Fibroblast of mammary gland (primary cell): ENCODE results near the gene CHST12.
"Not testable (repeated sequence)": the region's sequence is repeated elsewhere in the genome, so short reads cannot be mapped to it uniquely, and the experiment has no call there.

Experiments used
- DNase-seq: peaks from one replicate; pipeline ENCODE4 v3.0.0-alpha.2; 2010; ENCODE audit warnings: low read depth
- H3K4me3 ChIP-seq: 2 replicates; pipeline ENCODE4 v1.5.1; 2011; ENCODE audit warnings: low read depth, mild to moderate bottlenecking, low read length, moderate library complexity; ENCODE audit not compliant: control insufficient read depth
- CTCF ChIP-seq: conservative IDR thresholded peaks from 2 replicates; pipeline ENCODE4 v1.5.1; 2011; ENCODE audit warnings: low read depth, low read length, inconsistent platforms; ENCODE audit not compliant: control insufficient read depth, insufficient read depth

CHST12 gene

GRCh38 chr7:2411815-2412586 is 8.6 kb downstream of the CHST12 start:
- H3K4me3 ChIP-seq = no peak overlapping the region
- no peak for DNase-seq
- no peak for TF ChIP-seq CTCF

- no peak for DNase-seq
- no peak overlapping the region for H3K4me3 ChIP-seq
- TF ChIP-seq CTCF = no peak
Measured at GRCh38 chr7:2412587-2413201, 9.3 kb downstream of the CHST12 start.

GRCh38 chr7:2416063-2416462 is 12.7 kb downstream of the CHST12 start:
- H3K4me3 ChIP-seq = no peak overlapping the region
- no peak for TF ChIP-seq CTCF
- DNase-seq = no peak

- no peak overlapping the region for H3K4me3 ChIP-seq
- no peak for TF ChIP-seq CTCF
- DNase-seq = no peak
Measured at GRCh38 chr7:2416650-2417049, 13.2 kb downstream of the CHST12 start.

- not testable (repeated sequence) for DNase-seq, H3K4me3 ChIP-seq
Measured at GRCh38 chr7:2417178-2417577, 13.8 kb downstream of the CHST12 start.

GRCh38 chr7:2417981-2418481 is 14.6 kb downstream of the CHST12 start:
- H3K4me3 ChIP-seq = no peak overlapping the region
- peak; percentile 59 for DNase-seq
- TF ChIP-seq CTCF = no peak

GRCh38 chr7:2420216-2420933 is 17.0 kb downstream of the CHST12 start:
- DNase-seq = no peak
- no peak overlapping the region for H3K4me3 ChIP-seq
- no peak for TF ChIP-seq CTCF
